HG03460 (cell line): ENCODE results near the gene BTBD6.

Experiments
- ATAC-seq: cut with Tn5 transposase; IDR thresholded peaks from one replicate; pipeline ENCODE4 v1.9.1; 2021; ENCODE audit not compliant: unreplicated experiment

The BTBD6 gene

DNA sequence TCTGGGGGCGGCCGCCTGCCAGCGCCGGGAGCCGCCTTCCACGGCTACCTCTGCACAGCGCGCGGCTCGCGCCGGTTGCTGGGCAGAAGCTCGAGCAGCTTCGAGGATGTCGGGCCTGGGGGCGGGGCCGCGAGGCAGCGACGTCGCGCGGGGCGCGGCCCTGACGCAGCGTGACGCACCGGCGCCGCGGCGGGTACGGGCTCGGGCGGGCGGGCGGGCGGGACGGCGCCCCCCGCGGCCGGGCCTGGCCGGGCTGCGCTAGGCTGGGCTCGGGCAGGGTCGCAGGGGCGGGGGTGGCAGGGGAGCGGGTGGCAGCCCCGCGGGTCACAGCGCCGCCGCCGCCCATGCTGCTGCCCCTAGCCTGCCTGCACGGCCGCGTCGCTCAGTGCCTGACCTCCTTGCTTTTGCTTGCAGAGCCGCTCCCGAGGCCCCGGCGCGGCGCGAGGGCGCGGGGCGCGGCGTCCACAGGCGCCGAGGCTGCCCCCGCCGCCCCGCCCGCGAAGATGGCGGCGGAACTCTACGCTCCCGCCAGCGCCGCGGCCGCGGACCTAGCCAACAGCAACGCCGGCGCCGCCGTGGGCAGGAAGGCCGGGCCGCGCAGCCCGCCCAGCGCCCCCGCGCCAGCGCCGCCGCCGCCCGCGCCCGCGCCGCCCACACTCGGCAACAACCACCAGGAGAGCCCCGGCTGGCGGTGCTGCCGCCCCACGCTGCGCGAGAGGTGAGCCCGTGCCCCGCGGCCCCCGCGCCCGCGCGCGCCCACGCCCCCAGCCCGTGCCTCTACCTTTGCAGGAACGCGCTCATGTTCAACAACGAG, at the start of gene BTBD6:
BTBD6 (plus strand) TSS at position 166 of the 814 bp plus-strand sequence; CDS start at position 345, 179 bp downstream.
- peak; percentile 85 for ATAC-seq

DNA sequence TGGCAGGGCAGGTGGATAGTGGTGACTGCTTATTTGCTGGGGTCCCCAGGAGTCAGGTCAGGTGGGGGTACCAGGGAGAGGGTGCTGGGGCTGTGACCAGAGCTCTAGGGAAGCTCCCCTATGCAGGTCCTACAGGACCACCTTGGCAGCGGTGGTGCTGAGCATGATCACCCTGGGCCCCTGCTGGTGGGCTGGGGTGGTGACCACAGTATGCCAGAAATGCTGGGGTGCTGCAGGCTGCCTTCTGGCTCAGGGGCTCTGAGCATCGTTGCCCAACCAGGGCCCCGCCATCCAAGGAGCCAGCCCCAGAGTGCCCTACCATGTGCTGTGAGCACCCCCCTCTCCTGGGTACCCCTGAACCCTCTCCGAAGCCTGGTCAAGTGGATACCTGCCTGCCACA, 49.7 kb upstream of the BTBD6 start:
- ATAC-seq: no peak

DNA sequence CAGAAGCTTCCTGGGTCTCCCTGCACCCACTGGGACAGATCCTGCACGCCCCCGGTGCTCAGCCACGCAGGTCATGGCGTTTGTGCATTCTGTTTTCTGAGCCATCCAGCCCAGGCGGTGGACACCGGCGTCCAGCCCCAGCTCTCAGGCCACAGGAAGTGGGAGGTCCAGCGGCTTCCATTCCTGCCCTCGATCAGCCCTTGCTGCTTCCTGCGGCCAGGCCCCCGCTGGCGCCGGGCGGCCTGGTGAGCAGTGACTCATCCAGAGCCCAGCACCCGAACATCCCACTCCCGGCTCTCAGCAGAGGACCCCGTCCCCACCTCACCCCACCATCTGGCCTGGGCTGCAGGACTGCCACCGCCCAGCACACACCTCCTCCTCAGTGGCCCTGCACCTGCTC, 49.2 kb upstream of the BTBD6 start:
- ATAC-seq: no peak

DNA sequence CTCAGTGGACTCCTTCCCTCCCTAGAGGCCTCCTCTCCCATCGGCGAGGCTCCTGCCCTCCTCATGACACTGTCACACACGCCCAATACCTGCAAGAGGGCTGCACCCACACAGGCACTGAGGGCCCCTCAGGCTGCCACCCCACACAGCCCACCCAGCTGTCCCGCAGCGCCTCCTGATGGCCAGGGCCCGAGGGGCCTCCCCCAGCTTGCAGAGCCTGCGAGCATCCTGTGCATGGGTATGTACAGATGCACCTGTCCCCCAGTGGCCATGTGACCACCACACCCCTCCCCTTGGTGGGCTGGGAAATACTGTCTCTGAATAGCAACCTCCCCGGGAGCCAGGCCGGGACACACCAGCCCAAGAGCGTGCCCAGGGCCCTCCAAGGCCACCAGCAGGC, 48.3 kb upstream of the BTBD6 start:
- no peak for ATAC-seq

DNA sequence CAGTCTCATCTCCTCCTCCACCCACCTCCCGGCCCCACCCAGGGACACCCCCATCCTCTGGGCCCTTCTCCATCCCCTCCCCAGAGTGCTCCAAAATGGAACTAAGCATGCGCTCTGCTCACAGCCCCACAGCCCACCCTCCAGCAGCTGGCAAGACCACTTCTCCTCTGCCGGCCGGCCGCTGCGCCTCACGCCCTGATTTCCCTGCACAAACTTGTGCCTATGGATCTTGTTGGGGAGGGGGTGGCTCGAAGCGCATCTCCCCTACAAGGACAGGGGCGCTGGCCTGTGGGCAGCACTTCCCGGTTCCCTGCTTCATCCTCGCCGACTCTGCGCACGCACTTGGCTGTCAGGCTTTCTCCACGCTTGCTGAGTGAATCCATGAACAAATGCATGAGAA, 47.7 kb upstream of the BTBD6 start:
- ATAC-seq: no peak

DNA sequence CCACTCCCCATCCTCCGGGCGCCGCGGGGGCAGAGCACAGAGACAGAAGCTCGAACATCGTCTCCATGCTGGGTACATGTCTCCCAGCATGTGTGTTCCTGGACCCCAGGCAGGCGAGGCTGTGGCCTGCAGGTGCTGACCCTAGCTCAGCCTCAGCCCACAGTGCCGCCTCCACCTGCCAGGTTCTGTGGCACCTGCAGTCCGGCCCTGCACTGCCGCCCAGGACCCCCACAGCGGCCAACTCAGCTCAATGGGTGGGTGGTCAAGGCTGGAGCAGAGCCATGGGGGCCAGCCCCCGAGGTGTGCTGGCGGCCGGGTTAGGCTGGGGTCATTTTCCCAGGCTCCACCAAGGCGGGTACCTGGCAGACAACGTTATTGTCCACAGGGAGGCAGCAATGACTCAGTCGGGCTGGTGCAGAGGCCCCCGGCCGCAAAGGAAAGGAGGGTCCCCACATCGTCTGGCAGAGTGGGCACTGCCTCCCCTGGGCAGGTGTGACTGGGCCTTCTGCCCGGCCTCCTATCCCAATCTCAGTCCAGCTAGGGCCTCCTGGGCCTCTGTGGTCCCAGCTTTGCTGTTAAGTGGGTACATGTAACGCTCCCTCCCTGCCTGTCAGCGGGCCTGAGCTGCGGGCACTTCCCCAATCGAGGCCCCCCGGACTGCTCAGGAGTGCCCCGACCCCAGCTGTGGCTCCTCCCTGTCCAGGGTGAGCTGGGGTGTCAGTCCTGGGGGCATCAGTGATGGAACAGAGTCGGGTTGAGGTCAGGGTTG, 47.0 kb upstream of the BTBD6 start:
- no peak for ATAC-seq

DNA sequence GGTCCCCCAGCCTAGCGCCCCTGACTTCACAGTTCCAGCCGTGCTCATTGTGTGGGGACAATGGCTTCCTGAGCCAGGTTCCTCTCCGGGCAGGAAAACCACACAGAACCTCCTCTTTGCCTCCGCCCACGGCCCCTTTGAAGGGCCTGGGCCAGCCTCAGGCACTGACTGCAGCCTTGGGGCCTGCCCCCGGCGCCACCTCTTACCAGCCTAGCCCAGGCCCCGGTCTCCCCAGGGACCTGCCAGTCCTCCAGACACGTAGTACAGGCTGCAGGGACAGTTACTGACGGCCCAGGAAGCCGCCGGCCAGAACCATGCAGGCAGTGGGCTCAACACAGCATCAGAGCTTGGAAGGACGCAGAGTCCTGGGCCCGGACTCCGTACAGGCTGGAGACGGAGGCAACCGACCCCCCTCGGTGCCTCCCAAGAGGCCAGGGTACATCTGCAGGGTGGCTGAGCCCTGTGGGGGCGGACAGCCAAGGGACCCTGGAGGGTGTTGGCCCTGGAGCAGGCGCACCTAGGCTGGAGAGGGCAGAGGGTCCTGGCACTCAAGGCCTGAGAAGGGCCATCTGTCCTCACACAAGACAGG, 46.3 kb upstream of the BTBD6 start:
- no peak for ATAC-seq

DNA sequence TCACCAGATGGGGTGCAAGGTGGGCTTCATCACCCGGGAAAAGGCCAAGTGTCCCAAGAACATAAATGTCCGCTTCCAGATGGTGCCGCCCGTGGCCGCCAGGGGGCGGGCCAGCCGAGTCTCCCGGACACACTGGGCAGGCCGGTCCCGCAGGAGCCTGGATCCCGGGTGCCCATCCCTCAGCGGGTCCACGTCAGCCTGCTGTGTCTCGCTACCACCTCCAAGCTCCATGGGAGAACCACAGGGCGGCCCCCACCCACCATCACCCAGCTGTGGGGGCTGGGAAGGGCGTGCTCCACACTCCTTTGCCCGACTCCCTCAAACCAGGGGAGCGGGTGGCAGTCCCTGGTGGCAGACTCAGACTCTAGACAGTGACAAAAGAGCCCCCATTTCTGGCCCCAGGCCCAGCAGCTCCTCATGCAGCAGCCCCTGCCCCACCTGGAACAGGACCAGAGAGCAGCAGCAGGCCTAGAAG, 45.2 kb upstream of the BTBD6 start:
- ATAC-seq: no peak

DNA sequence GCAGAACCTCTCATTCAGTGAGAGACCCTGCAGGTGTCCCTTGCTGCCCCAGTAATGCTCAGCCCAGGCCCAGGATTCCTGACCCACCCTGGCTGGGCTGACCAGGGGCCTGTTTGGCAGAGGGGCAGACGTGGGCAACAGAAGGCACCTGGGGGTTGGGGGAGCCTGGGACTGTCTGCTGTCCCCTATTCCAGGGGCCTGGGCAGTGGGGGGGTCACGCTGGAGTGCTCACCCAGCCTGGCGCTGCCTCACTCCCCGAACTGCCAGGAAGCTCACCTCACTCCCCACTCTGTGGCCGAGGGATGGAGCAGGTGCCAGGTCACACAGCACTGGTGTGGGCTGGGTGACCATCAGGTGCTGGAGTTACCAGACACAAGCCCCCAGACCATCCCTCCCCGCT, 44.6 kb upstream of the BTBD6 start:
- ATAC-seq: no peak

DNA sequence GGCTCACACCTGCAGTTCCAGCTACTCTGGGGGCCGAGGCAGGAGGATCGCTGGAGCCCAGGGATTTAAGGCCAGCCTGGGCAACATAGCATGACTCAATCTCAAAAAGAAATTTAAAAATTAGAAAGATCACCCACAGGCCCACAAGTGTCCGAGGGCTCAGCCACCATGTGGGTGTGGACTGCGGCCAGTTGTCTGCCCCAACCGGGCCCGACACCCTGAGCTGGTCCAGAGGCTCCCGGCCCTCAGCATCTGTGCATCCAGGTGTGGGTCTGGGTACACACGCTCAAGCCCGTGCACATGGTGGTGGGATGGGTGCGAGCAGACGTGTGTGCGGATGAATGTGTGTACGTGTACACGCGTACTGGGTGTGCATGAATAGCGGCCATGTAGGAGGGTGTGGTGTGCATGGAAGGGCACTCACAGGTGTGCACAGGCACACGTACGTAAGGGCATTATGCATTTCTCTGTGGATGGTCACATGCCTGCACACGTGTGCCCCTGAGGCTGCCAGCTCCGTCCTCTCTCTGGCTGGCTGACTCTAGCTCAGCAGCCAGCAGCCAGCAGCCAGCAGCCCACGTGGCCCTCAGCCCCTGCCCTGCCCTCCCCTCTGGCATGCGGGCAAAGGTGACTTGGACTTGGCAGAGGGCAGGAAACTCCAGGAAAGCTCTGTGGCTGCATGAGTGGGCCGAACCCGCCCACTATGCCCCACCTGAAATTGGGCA, 44.0 kb upstream of the BTBD6 start:
- no peak for ATAC-seq

DNA sequence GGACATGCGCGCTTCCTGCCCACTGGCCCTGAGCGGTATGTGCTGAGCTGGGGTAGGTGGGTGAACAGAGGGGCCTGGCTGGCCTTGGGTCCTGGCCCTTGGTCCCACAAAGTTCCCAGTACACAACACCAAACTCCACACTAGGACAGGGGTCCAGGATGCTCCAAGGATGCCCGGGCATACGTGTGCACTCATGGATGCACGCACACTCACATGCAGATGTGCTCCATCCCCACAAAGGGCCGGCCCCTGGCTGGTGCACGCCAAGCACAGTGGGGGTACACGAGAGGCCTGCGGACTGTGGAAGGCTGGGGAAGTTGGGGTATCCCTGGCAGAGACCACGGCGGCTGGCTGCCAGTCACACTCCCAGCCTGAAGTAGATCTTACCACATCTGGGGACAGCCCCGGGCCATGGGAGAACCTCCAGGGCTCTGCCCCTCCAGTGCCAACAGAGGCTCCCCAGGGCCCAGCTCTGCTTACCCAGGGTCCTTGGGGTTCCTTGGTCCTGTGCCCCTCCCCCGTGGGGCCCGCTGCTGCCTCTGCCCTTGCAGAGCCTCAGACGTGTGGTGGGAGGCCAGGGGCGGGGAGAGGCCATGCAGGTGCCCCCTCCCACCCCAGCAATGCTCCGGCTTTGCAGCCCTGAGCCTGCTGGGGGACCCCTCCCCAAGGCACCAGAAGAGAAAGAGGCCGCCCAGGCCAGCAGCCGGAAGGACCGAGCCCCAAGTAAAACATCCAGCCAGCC, 43.2 kb upstream of the BTBD6 start:
- no peak for ATAC-seq

DNA sequence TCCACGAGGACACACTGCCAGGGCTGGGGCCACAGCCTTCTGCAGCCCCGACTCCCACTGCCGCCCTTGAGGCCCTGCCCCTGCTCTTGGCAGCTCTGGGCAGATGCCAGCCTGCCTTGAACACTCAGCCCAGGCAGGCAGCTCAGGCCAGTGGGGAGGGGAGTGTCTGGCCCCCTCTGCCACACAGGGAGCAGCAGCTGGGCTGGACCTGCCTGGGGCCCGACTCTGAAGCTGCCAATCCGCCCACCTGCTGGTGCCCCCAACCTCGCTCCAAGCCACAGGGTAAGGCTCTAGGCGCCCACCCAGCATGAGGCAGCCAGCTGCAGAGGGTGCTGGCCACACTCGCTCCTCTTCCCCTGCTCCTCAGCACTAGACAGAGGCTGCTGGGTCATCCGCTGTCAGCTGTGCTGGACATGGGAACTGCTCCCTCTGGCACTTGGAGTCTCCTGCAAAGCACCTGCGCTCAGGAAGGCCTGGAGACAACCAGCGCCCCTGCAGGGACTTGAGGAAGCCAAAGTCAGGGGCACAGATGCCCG, 42.6 kb upstream of the BTBD6 start:
- no peak for ATAC-seq

DNA sequence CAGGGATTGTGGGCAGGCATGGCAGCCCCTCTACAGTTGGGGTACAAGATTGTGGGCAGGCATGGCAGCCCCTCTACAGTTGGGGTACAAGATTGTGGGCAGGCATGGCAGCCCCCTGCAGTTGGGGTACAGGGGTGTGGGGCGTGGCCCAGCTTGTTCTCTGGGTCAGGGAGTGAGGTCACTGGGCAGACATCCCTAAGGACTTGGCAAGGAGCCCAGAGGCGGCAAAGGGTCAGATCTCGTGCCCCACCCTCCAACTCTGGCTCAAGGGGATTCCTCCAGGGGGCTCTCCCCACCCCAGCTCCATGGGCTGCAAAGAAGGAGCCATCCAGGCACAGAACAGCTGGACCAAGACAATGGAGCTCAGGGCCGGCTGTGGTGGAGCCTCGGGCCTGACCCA, 41.5 kb upstream of the BTBD6 start:
- ATAC-seq: no peak

DNA sequence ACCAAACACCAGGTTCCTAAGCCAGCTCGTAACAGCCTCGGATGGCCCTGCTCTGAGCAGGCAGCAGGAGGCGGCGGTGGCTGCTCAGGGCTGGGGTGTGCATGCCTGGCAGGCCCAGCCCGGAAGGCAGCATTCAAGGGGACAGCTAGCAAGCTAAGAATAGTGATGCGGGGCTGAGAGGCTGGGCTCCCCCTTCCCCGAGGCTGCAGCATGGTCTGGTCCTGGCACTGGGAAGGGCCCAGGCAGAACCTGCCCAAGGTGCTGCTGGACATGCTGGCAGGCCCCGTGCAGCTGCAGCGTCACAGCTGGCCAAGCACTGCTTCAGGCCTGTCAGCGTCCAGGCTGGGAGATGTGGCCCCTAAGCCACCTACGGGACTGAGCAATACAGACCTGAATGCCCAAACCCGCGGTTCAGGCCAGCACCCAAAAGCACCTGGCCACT, 40.9 kb upstream of the BTBD6 start:
- no peak for ATAC-seq

DNA sequence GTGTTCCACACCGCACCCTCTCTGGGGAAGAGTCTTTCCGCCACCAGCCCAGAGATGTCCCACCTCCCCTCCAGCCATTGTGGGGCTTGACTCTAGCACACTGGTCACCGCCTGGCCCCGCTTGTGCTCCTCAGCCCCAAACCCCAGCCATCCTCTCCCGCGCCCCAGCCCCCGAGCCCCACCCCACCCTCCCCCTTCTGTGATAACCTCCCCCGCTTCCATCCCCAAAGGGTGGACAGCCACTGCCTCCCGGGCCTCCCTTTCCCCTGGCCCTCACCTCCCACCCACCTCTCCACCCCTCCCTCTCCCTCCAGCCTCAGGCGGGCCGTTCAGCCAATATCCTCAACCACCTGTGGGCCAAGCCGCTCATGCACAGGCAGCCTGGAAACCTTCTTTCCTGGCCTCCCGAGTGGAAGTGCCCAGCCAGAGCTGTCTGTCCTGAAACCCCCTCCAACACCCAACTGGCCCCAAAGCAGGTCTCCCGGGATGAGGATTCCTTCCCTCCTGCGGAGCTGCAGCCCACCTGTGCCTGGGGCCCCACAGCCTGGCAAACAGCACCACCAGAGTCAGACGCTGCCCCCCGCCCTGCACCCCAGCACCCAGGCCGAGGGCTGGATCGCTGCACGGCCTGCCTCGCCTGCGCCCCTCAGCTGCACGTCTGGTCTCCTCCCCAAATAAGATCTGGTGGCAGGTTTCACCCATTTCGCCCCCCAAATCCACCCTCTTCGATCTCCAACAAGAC, 40.2 kb upstream of the BTBD6 start:
- no peak for ATAC-seq

DNA sequence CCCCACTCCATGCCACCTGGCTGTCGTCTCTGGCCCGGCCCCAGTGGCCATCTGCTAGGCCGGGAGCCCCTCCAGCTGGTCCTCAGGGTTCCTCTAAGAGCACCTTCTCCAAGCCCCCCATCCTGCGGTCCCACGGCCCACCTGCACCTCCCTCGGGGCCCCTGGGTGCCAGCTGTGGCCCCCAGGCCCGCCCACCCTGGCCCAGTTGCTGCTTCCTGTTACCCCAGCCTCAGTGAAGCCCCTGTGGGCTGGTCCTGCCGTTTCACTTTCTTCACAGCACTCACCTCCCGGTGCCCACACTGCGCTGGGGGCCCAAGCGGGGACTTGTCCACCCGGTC, 39.6 kb upstream of the BTBD6 start:
- ATAC-seq: no peak

DNA sequence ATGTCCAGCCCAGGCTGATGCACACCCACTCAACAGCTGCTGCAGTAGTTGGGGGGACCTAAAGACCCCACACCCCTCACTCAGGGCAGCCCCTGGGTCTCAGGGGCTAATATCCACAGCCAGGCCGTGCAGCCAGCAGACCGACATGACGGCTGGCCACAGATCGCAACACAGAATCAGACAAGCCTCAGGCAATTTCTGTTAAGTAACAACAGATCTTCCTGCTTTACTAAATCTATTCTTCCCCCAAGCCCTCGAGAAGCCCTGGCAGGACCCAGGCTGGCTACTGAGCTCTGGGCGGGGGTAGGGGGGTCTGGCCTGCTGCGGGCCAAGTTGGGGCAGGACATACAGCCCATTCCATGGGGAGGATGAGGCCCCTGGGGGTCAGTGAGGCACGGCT, 39.2 kb upstream of the BTBD6 start:
- ATAC-seq: no peak

DNA sequence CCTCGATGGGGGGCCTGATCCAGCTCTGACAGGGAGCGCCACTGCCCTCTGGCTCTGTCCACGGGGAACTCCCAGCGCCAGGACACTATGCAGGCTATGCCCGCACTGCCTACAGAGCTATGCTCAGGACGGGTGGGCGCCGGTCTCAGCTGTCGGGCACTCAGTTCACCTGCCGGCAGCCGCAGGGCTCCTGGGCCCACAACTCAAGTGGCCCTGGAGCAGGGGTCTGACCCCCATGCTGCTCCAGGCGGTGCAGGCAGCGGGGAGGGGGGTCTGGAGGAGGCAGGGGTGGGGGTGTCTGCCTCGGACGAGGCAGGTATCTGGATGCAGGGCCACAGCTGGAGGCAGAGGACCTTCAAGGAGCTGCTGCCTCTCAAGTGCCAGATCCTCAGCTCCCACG, 38.7 kb upstream of the BTBD6 start:
- no peak for ATAC-seq

DNA sequence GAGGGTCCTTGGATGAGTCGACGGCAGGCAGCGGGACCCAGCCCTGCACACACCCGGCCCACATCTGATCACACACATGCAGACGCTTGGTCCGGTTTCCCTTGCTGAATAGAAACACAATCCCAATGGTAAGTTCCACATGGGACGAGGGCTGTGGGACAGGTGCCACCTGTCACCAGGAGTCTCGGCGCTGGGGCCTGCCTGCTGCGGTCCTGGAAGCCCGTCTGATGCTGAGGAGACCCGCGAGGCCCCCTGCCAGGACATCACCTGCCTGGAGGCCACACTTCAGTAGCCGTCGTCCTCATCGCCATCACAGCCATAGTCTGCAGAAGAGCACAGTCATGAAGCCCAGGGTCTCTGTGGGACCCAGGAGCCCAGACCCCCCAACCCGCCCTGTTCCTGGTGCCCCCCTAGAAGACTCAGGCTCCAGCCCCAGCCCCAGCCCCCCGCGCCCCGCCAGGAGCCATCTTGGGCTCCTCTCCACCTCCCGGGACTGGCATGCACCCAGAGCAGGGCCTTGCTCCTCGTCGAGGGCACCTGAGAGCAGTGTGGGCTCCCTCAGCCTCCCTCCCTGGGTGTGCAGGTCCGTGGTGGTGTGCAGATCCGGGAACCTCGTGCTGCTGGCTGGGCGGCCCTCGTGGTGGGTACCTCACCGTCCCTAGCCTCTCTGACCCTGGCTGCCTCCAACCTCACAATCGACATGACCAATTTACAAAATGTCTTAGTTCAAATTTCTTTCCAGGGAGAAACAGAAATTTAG, 37.9 kb upstream of the BTBD6 start:
- no peak for ATAC-seq
